ENCODE measurements around the gene CDH18. TPM values are rescaled to one million over a fixed set of nuclear protein-coding genes. Genes with fewer than 3 reads are reported as not detected.
"Not testable (repeated sequence)": the region's sequence is repeated elsewhere in the genome, so short reads cannot be mapped to it uniquely, and the experiment has no call there.

The CDH18 gene
- total RNA-seq, 1 donor from 2014 or later = 17.5 TPM

DNA sequence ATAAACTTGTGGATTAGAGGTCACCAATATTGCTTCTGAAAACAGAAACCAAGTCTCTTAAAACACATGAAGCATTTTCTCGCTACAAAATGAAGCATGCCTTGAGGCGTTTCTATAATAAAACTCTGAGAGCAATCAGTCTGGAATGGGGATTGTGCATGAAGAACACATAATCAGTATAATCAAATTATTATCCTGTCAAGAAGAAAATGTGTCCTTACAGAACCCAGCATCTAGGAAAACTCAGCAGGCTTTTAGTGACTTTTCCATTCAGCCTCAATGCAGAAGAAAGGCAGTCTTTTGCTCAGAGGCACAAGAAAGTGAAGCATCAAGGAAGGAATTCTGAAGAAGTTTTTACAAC, 121.9 kb downstream of the CDH18 start:
- FAIRE-seq (no peak), DNase-seq (ENCODE audit: low spot score in 2 of 2) (no peak)

DNA sequence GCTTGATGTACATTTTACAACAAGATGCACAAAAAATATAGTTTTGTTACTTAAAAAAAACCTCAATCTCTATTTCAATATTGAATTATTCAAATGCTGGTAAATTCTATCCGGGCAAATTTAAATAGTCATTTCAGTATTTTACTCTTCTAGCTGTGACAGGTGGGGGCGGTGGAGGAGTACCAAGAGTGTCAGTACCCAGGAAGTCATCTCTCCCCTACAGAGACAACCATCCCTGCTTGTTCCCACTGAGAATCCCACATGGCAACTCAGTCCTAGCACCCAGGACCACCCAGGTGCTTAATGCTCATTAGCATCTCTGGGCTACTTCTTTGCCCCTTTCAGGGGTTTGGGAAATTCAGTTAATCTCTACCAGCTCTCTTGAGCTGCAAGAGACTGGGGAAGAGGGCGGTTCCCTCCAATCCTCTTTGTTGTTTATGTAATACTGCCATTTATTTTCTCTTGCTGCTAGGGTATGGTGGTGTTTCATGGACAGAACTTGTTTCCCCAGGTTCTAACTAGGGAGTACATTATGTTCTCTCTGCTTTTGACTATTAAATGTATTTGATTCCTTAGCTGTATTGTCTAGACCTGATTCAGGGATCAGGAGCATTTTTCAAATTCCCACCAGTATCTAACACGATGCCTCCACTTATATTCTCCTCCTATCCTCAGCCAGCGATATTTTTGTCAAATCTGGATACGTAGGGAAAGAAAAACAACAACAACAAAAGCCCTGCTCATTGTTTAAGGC, 122.5 kb downstream of the CDH18 start:
- FAIRE-seq = no peak

DNA sequence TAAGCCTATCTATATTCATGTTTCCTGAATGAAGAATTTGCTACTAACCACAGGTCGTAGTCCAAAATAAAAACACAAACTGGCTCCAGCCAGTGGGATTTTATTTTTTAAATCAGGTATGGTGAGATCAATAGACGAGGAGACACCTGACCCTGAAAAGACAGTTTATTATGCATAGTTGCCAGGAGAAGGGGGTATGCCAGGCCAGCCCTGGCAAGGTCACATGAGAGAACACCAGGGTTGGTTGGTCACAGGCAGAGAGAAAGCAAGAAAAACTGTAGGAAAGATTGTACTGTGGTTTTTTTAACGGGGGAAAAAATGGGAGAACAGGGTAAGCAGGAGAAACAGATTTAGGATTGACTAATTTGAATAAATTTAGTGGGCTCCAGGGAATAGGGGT, 125.3 kb downstream of the CDH18 start:
- DNase-seq (ENCODE audit: low spot score in 2 of 2) (no peak), FAIRE-seq (no peak)

More for the DNA sequence above, 122.5 kb downstream of the CDH18 start:
- no peak for DNase-seq (ENCODE audit: low spot score in 2 of 2)

DNA sequence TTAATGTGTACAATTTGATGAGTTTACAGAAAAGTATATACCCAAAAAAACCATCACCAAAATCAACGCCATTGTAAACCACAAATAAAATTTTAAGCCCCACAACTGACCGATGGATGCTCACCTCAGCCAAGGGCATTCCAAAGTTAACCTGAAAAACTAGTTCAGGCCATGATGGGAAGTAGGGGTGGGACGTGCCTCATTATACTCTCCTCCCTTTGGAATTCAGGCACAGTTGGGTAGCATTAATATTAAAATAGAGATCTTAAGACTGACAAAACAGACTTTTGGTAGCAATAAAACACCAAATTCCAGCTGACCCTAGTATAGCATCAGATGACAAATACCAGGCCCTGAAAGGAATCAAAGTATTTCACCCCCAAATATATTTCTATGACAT, 129.0 kb downstream of the CDH18 start:
- FAIRE-seq (no peak), DNase-seq (ENCODE audit: low spot score in 2 of 2) (no peak)

DNA sequence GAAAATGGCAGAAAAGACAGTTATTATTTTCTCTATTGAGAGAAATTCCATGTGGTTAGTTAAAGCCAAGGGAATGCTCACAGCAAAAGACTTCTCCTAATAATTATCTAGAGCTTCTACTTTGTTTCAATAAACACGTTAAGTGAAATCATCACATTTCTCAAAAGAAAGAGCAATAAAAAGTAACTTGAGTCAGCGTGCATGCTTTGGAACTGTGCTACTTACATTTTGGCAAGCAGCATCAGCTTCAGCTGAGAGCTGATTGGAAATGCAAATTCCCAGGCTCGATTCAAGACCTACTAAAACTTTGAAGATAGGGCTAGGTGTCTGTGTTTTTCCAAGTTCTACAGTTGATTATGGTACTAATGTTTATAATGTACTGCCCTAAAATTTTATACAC, 132.1 kb downstream of the CDH18 start:
- no peak for DNase-seq (ENCODE audit: low spot score in 2 of 2)
- no peak for FAIRE-seq

DNA sequence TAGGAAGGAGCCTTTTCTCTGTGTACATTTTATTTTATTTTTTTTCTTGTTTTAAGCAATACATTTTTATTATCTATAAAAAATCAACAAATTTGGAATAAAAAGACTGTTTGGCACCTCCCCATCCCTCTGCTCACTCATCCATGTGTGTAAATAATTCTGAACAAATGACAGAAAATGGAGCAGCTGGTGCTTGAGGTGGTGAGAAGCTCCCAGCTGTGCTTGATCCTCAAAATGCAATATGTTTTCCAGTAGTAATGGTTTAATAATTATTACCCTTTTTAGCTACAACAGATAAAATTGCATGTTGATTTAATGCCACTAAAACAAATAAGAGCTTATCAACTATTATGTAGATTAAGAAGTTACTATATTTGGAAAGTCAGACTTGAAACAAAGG, 132.5 kb downstream of the CDH18 start:
- no peak for DNase-seq (ENCODE audit: low spot score in 2 of 2)
- no peak for FAIRE-seq

DNA sequence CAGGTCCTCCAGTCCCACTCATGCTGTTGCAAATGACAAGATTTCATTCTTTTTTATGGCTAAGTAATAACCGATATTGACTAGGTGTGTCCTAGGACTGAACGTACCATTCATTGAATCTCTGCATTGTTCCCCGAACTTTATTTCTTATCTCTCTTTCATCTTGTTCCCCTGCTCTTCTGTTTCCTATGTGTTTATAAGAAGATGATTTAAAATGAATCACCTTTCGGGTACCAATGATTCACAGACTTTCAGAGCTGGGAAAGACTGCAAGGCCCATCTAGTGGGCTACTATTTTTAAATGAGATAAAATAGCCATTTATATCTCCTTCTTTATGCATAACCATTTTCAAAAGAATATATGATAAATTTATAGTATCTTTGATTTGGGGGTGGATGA, 133.0 kb downstream of the CDH18 start:
- FAIRE-seq = no peak
- no peak for DNase-seq (ENCODE audit: low spot score in 2 of 2)

DNA sequence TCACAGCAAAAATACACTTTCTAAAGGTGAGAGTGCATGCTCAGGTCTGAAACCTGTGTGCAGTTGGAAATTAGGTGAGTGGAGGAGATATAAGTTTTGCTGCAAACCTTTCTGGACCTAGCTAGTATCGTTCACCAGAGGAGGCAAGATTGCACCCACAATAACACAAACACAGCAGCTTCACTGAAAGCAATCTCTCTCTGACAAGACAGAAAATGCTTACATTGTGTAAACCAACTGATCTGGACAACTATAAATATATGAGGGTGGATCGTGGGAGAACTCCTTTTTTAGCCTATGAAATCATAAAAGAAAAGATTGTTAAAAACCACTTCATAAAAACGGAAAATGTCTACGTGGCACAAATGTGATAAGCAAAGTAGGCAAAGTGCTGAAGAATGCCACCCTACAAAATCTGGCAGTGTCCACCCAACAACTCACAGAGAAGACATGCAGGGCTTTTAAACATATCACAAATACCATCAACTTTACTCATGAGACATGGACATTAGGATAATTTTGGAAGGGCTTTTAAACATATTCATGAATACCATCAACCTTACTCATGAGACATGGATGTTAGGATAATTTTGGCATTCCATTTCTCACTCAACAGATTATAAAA, 134.3 kb downstream of the CDH18 start:
- no peak for FAIRE-seq

DNA sequence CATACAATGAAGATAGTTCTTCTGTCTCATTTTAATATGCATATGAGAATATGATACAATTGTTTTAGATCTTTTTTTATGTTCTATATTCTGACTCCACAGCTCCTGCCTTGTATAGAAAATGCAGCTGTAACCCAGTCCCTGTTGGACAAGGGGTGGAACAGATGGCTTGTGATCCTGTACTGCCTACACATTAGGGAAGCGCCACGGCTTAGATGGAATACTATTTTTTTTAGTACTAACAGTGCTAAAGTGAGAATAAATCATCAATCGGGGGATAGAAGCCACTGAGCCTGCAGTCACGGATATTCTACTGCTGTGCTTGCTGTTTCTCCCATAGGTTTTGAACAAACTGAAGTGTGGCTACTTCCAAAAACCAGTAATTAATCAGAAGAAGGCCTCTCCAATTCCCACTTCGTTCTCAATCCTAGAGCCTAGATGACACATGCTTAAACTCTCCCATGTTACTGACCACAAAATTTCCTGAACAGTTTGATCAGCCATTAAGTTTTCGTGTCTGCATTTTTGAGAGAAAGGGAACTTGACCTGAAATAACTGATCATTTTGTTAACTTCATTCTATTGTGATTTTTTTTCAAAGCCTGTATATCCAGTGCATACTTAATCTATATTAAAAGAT, 150.3 kb downstream of the CDH18 start:
- DNase-seq (ENCODE audit: low spot score in 2 of 2) = no peak
- FAIRE-seq = no peak

More for the DNA sequence above, 134.3 kb downstream of the CDH18 start:
- DNase-seq (ENCODE audit: low spot score in 2 of 2) = no peak

DNA sequence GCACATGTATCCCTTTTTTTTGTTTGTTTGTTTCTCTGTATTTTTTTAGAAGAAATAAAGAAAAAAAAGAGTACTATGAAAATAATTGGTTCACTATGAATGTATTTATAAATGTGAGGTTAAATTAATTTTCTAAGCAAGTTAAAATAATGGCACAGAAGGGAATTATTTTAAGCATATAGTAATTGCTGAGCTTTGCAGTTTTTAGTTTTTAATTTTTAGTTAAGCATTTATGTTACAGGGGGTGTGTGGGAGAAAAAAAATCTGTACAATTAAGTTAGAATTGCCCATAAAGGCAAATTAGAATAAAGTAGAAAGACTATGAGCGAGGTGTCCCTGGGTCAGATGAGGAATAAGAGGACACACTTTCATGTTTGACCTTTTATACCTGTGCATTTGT, 152.6 kb downstream of the CDH18 start:
- DNase-seq (ENCODE audit: low spot score in 2 of 2) (no peak), FAIRE-seq (no peak)

DNA sequence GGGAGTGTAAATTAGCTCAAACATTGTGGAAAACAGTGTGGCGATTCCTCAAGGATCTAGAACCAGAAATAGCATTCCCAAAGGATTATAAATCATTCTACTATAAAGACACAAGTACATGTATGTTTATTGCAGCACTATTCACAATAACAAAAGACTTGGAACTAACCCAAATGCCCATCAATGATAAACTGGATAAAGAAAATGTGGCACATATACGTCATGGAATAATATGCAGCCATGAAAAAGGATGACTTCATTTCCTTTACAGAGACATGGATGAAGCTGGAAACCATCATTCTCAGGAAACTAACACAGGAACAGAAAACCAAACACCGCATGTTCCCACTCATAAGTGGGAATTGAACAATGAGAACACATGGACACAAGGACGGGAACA, 175.3 kb downstream of the CDH18 start:
- not testable (repeated sequence) for FAIRE-seq; DNase-seq (ENCODE audit: low spot score in 2 of 2)

DNA sequence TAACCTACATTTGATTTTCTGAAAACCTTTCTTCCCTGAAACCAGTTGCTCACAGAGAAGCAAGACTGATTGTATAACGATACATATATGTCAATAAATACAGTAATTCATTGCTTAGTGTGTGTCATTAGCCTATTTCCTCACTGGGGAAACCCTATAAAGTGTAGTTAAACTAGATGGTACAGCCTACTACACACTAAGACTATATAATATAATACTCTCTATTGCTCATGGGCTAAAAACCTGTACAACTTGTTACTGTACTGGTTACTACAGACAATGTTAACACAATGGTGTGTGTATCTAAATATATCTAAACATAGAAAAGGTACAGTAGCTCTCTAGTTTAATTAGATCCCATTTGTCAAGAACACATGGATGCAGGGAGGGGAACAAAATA, 181.2 kb downstream of the CDH18 start:
- no peak for FAIRE-seq

DNA sequence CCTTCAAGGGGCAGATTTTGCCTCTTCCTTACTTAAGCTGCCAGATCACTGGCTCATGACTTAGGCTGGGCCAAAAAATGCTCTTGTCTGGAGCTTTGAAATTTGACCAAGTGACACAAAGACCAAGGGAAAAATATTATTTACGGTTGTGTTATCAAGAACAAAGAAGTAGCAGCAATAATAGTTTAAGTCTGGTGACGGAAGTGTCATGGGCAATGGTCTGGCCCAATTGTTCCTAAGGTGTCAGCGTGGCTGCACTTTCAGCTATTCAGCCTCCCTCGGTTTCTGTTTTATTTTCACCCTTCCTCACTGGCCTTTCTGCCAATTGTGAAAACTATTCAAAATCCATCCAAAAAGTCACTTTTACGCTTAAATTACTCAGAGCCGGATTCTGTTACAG, 185.3 kb downstream of the CDH18 start:
- DNase-seq (ENCODE audit: low spot score in 2 of 2) = no peak
- FAIRE-seq = no peak

More for the DNA sequence above, 181.2 kb downstream of the CDH18 start:
- DNase-seq (ENCODE audit: low spot score in 2 of 2) = no peak

DNA sequence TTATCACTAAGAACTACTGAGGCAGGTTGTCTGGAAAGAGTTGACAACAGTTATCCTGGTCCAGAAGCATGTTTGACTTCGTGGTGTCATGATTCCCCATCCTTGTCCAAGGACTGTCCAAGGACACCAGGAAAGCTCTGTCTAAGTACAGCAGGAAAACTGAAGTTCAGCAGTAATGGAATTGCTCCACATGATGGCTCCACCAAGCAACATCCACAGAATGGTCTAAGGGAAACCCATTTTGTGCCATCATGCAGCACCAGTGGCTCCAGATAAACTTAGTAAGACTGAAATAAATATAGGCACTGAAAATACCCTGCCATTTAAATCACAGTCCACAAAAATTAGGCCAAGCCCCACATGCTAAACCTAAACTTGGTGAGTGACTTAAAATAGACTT, 192.8 kb downstream of the CDH18 start:
- DNase-seq (ENCODE audit: low spot score in 2 of 2) = no peak
- no peak for FAIRE-seq

DNA sequence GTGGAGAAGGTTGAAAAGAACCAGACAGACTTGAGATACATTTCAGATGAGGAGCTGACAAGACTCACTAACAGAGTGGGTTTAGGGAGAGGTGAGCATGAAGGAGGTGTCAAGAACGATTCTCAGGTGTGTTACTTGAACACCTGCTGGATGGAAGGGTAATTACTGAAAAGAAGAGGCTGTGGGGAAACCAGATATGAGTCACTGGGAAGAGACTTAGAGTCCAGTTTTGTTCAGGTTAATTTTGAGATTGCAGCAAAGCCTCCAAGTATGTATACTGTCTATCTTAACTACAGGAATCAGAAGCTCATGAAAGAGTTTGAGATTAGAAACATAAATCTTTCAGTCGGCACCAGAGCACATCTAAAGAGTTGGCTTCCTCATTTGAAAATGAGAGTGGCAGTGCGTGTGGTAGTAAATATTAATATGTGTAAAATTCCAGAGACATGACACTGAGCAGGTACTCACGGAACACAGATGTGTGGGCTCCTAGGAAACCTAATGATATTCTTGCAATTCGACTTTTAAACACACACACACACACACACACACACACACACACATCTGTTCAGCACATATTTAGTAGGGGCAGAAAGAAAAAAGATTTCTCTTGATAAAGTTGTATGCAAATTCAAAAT, 197.1 kb downstream of the CDH18 start:
- no peak for FAIRE-seq

DNA sequence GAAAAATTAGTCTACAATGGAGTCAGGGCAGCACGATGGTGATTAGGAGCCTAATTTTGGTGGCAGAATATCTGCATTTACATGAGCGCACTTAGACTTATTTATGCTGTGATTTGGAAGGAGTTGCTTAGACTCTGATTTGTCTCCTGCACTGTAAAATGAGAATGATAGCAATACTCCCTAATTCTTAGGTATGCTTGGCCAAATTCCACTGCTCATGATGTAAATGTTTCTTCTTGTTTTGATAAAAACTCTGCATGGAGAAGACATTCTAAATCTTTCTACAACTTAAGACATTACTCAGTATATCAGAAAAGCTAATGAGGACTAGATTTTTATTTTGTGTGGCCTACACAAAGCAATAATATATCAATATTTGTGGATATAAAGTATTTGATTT, 205.4 kb downstream of the CDH18 start:
- DNase-seq (ENCODE audit: low spot score in 2 of 2) (no peak), FAIRE-seq (no peak)

More for the DNA sequence above, 197.1 kb downstream of the CDH18 start:
- DNase-seq (ENCODE audit: low spot score in 2 of 2) = no peak

DNA sequence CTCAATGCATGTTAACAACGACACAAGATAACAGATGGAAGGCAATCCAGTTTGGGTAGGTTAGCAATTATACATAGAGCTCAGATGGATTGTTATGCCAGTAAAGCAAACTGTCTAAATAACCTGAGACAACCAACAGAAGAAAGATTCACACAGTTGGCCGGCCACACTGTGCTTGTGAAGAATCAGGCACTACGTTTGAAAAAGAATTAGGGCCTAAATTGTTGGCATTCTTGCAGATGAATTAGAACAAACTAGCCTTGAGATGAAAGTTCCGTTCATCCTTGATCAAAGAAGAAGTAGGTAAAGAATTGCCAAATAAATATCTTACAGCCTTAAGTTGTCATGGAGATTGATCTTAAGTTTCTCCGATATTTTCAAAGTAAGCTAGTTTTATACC, 210.6 kb downstream of the CDH18 start:
- DNase-seq (ENCODE audit: low spot score in 2 of 2) = no peak
- FAIRE-seq = no peak

DNA sequence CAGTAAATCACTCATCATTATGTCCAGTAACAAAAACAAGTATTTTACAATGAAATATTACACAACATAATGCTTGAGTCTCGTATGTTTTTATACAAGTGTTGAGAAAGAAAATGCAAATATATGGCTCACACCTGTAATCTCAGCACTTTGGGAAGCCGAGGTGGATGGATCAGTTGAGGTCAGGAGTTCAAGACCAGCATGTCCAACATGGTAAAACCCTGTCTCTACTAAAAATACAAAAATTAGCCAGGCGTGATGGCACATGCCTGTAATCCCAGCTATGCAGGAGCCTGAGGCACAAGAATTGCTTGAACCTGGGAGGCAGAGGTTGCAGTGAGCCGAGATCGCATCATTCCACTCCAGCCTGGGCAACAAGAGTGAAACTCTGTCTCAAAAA, 211.1 kb downstream of the CDH18 start:
- not testable (repeated sequence) for DNase-seq (ENCODE audit: low spot score in 2 of 2); FAIRE-seq

DNA sequence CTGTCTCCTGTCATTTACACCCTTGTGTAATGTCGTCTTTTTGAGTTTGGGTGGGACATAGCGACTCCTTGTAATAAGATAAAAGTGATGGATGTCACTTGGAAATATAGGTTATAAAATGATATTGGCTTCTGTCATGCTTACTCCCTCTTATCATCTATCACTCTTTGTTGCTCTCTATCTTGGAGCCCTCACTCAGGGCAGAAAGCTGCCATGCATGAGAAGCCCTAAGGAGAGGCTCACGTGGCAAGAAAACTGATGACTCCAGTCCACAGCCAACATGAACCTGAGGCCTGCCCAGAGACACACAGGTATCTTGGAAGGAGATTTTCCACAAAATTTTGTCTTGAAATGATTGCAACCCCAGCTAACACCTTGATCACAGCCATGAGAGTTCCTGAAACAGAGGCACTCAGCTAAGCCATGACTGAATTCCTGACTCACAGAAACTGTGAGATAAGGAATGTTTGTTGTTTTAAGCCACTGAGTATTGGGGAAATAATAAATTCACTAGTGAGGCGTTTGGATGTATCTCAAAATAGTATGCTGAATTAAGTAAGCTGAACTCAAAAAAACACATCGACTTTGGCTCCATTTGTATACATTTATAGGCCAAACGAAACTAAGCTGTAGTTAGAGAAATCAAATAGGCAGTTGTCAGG, 216.7 kb downstream of the CDH18 start:
- FAIRE-seq (no peak), DNase-seq (ENCODE audit: low spot score in 2 of 2) (no peak)

DNA sequence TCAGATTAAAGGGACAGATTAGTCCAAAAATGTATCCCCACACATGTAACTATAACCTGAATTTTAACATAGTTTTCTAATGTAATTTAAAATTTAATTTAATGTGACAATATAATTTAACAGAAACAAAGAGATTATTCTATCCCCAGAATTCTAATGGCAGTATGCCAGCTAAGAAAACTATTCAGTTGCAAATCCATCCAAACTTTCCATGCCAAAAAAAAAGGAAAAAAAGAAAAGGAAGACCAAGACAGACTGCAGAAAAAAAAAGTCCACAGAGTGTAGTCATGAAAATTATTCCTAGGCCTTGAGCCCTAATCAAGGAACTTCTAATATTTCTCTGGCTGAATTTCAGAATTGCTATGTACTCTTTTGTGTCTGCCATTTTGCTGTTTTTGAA, 217.6 kb downstream of the CDH18 start:
- no peak for FAIRE-seq

DNA sequence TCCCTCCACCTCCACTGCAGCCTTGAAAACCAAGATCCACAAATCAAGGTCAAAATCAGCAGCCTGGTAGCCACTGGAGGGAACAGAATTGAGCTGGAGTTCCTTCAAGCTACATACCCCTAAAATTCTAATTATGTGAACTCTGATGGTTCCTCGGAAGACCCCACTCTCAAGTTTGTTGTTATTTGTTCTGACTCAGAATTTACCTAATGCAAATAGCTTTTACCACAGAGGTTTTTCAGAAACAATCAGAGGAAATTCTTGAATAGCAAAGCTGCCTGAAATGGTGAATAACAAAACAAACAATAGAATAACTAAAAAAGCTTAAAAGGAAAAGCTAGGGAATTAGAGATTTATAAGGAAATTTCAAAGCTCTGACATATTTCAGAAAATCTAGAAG, 220.0 kb downstream of the CDH18 start:
- no peak for FAIRE-seq
- DNase-seq (ENCODE audit: low spot score in 2 of 2) = no peak

More for the DNA sequence above, 217.6 kb downstream of the CDH18 start:
- DNase-seq (ENCODE audit: low spot score in 2 of 2) = no peak

Data from frontal cortex (tissue), 4 donors.